ENCODE results near the gene LSM14B. TPM values are rescaled to one million over a fixed set of nuclear protein-coding genes. Genes with fewer than 3 reads are reported as not detected.
A peak's percentile ranks its signal among the peaks of the same experiment; 100 is the strongest.

Gene LSM14B
- total RNA-seq, 1 experiment from 2014 or later, result 76.9 TPM

- CTCF ChIA-PET, result no interaction called here
- TF ChIP-seq CTCF (IDR thresholded peaks at IDR 0.05; ENCODE audit: unreplicated experiment), result no peak
- H3K27ac Mint-ChIP-seq (ENCODE audit: unreplicated experiment), result peak overlapping the region; percentile 96
- no peak for DNase-seq
- H3K4me3 Mint-ChIP-seq (ENCODE audit: low read depth, unreplicated experiment), result peak overlapping the region; percentile 94
- H3K9me3 Mint-ChIP-seq (ENCODE audit: low read depth, unreplicated experiment), result no peaks in the 10 kb centered on the region
- H3K4me1 Mint-ChIP-seq (ENCODE audit: low read depth, unreplicated experiment), result peaks cover 34% of the 10 kb centered on the region
- BruUV-seq (replicated peaks), result no TSS peak
- peaks cover 31% of the 10 kb centered on the region for H3K36me3 Mint-ChIP-seq (ENCODE audit: insufficient read depth, unreplicated experiment)
- intact Hi-C loops (cut with micrococcal nuclease; ENCODE audit: unreplicated experiment), result no loop called here
- no peaks in the 10 kb centered on the region for H3K27me3 Mint-ChIP-seq (ENCODE audit: unreplicated experiment)
These were observed 61.3 kb downstream of the LSM14B start for GRCh38 chr20:62183426-62184142.

Other genes with a start within 250 kb of the LSM14B start
- 64.3 and 65.2 TPM in 2 replicates for gene TAF4, start 56.6 kb upstream of the LSM14B start, total RNA-seq (2022)
- gene PSMA7, start 20.9 kb downstream of the LSM14B start, total RNA-seq (2022), result 514 and 518 TPM in 2 replicates
- 47.4 and 53.7 TPM in 2 replicates for gene SS18L1, start 21.3 kb downstream of the LSM14B start, total RNA-seq (2022)
- 87.9 and 92.6 TPM in 2 replicates for gene MTG2, start 60.6 kb downstream of the LSM14B start, total RNA-seq (2022)
- not detected in 2 replicates for gene HRH3, start 97.8 kb downstream of the LSM14B start, total RNA-seq (2022)
- 115 and 129 TPM in 2 replicates for gene OSBPL2, start 116.0 kb downstream of the LSM14B start, total RNA-seq (2022)
- gene ADRM1, start 180.5 kb downstream of the LSM14B start, total RNA-seq (2022), result 222 and 227 TPM in 2 replicates
- gene LAMA5, start 244.8 kb downstream of the LSM14B start, total RNA-seq (2022), result 740 and 763 TPM in 2 replicates

Data from Calu3 (cell line).